ENCODE measurements around the gene SUN1. TPM values are rescaled to one million over a fixed set of nuclear protein-coding genes. Genes with fewer than 3 reads are reported as not detected.

Gene SUN1
- total and polyA plus RNA-seq, 7 donors = 52.5 to 159 (median 132) TPM

DNA sequence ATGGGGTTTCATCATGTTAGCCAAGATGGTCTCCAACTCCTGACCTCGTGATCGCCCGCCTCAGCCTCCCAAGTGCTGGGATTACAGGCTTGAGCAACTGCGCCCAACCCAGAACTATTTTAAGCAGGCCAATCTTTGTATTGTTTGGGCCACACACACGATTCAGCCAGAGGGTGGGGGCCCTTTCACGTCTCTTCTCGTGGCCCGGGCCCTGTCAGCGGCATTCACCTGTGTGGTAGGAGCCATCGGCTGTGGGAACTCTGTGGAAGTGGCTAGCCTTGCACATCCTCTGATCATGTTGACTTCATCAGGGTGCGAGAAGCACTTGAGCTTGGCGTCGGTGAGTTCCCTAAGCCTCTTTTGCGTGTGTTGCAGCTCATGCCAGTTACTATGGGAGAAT lies 16.9 kb downstream of the SUN1 start:
- ATAC-seq (peak in 3 of 4 donors; percentile 20 to 41 (median 28)), DNase-seq (no peak)
- 86 to 92% (median 91%) methylated on average over 14 of the region's 14 CpGs for WGBS, 3 donors
- Histone ChIP-seq H3K4me3 (no peak overlapping the region), H3K27me3 (ENCODE audit: insufficient read depth in 3 of 3, low read length in 2 of 3) (no peaks in the 10 kb centered on the region), H3K4me1 (peaks cover 4% of the 10 kb centered on the region), H3K9me3 (no peaks in the 10 kb centered on the region), H3K27ac (no peak overlapping the region), H3K36me3 (ENCODE audit: insufficient read depth in 1 of 2, low read depth in 1 of 2) (peaks cover 9 to 75% of the 10 kb centered on the region in 2 donors)
- intact Hi-C loops (cut with DNase I) = no loop called here
- TF ChIP-seq CTCF (IDR thresholded peaks at IDR 0.05) = no peak

GRCh38 chr7:849781-850180 lies 17.5 kb downstream of the SUN1 start:
- peaks cover 9 to 75% of the 10 kb centered on the region in 2 donors for H3K36me3 ChIP-seq (ENCODE audit: insufficient read depth in 1 of 2, low read depth in 1 of 2)
- DNase-seq (no peak), ATAC-seq (no peak)
- H3K27me3 ChIP-seq (ENCODE audit: insufficient read depth in 3 of 3, low read length in 2 of 3) = no peaks in the 10 kb centered on the region
- peaks cover 4% of the 10 kb centered on the region for H3K4me1 ChIP-seq
- H3K4me3 ChIP-seq = no peak overlapping the region
- 91 to 93% (median 93%) methylated on average over 19 of the region's 19 CpGs for WGBS, 3 donors
- intact Hi-C loops (cut with DNase I) = no loop called here
- TF ChIP-seq CTCF (IDR thresholded peaks at IDR 0.05) = no peak
- H3K9me3 ChIP-seq = no peaks in the 10 kb centered on the region
- no peak overlapping the region for H3K27ac ChIP-seq

DNA sequence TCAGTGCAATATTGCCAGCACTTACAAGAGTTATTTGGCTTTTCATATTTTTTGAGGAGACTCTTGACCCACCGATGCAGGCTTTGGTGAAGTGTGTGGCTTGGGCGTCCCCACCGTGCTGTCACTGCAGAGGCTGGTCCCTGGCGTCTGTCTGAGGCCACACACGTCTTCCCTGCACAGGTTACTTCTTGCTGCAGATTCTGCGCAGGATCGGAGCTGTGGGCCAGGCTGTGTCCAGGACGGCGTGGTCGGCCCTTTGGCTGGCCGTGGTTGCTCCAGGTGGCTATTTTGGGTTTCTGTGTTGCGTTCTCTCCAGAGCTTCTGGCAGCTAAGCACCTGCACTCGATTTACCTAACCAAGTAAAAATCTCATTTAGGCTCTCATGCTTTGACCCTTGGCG lies 18.9 kb downstream of the SUN1 start:
- peak in 3 of 4 donors; percentile 51 to 69 (median 65) for ATAC-seq
- intact Hi-C loops (cut with DNase I) = no loop called here
- 50 to 74% (median 58%) methylated on average over 14 of the region's 14 CpGs for WGBS, 3 donors
- Histone ChIP-seq H3K27me3 (ENCODE audit: insufficient read depth in 3 of 3, low read length in 2 of 3) (no peaks in the 10 kb centered on the region), H3K9me3 (no peaks in the 10 kb centered on the region), H3K4me3 (no peak overlapping the region), H3K27ac (no peak overlapping the region), H3K4me1 (peaks cover 4% of the 10 kb centered on the region), H3K36me3 (ENCODE audit: insufficient read depth in 1 of 2, low read depth in 1 of 2) (peaks cover 9 to 77% of the 10 kb centered on the region in 2 donors)
- DNase-seq = no peak
- TF ChIP-seq CTCF (IDR thresholded peaks at IDR 0.05) = no peak

- intact Hi-C loops (cut with DNase I) = no loop called here
- H3K4me1 ChIP-seq = peaks cover 4% of the 10 kb centered on the region
- no peaks in the 10 kb centered on the region for H3K27me3 ChIP-seq (ENCODE audit: insufficient read depth in 3 of 3, low read length in 2 of 3)
- DNase-seq (no peak), ATAC-seq (no peak)
- peaks cover 9 to 97% of the 10 kb centered on the region in 2 donors for H3K36me3 ChIP-seq (ENCODE audit: insufficient read depth in 1 of 2, low read depth in 1 of 2)
- TF ChIP-seq CTCF (IDR thresholded peaks at IDR 0.05) = no peak
- H3K9me3 ChIP-seq = no peaks in the 10 kb centered on the region
- no peak overlapping the region for H3K4me3 ChIP-seq
- 86 to 87% (median 87%) methylated on average over 32 to 33 of the region's 33 CpGs for WGBS, 3 donors
- no peak overlapping the region for H3K27ac ChIP-seq
Measured at GRCh38 chr7:853366-854117, 21.3 kb downstream of the SUN1 start.

Measured in psoas muscle (tissue), 8 donors.